Heart right ventricle (tissue), 16 donors: ENCODE results near the gene RALGPS1. TPM values are rescaled to one million over a fixed set of nuclear protein-coding genes. Genes with fewer than 3 reads are reported as not detected.

Experiments used
- ATAC-seq, 8 donors: fragments of 200-7000 bp; cut with Tn5 transposase; one replicate each; pipeline ENCODE4 v1.9.1; 2020; ENCODE audit warnings: mild to moderate bottlenecking in 8 of 8, moderate library complexity in 8 of 8, moderate number of reproducible peaks in 1 of 8
- DNase-seq, 2 donors: peaks; one replicate each; pipeline ENCODE4 v3.0.0-alpha.2; 2020
- H3K27ac ChIP-seq, 10 donors: fragments of 200-600 bp; sonication (generic) in 2 of 10; one replicate each; pipeline versions ENCODE4 v1.5.0 to v1.8.0; 2020 to 2022; ENCODE audit warnings: mild to moderate bottlenecking in 3 of 10
- H3K27me3 ChIP-seq, 7 donors: fragments of 200-600 bp; one replicate each; pipeline ENCODE4 v1.8.0; 2021 to 2022; ENCODE audit warnings: mild to moderate bottlenecking in 2 of 7
- H3K36me3 ChIP-seq, 9 donors: fragments of 200-600 bp; sonication (generic) in 1 of 9; one replicate each; pipeline versions ENCODE4 v1.5.0 to v1.8.0; 2020 to 2022; ENCODE audit warnings: mild to moderate bottlenecking in 2 of 9
- H3K4me1 ChIP-seq, 9 donors: fragments of 200-600 bp; sonication (generic) in 1 of 9; one replicate each; pipeline versions ENCODE4 v1.5.0 to v1.8.0; 2020 to 2022; ENCODE audit warnings: mild to moderate bottlenecking in 4 of 9
- H3K4me3 ChIP-seq, 10 donors: fragments of 200-600 bp; sonication (generic) in 2 of 10; one replicate each; pipeline versions ENCODE4 v1.5.0 to v1.8.0; 2020 to 2022; ENCODE audit warnings: mild to moderate bottlenecking in 7 of 10, moderate library complexity in 2 of 10
- H3K9me3 ChIP-seq, 11 donors: fragments of 200-600 bp in 10 of 11; sonication (generic) in 2 of 11; one replicate each; pipeline versions ENCODE4 v1.5.0 to v1.8.0; 2013 to 2022; ENCODE audit warnings: mild to moderate bottlenecking in 2 of 11, control low read depth in 1 of 11, moderate library complexity in 1 of 11
- CTCF ChIP-seq, 9 donors: fragments of 200-600 bp; sonication (generic) in 2 of 9; IDR thresholded peaks; one replicate each; pipeline versions ENCODE4 v1.5.0 to v1.8.0; 2021 to 2022; ENCODE audit warnings: antibody characterized with exemption in 9 of 9, mild to moderate bottlenecking in 5 of 9, moderate library complexity in 1 of 9
- WGBS, 2 donors: extraction: QIAGEN DNeasy Blood & Tissue Kit; methylation state at CpG; one replicate each; pipeline ENCODE4 v1.1.7; 2013; ENCODE audit warnings: inconsistent platforms in 1 of 2; 5-methylcytosine and 5-hydroxymethylcytosine counted together
- intact Hi-C, 10 donors: fragments of 100-400 bp; cut with DNase I; formaldehyde crosslinking; loops; one replicate each; pipeline versions ENCODE4 v1.11.1 to v1.14.2; 2022
- polyA plus RNA-seq, 2 donors: library from polyadenylated mRNA; stranded (reverse); fragments of 200-250 nt; gene quantifications; one replicate each; pipeline ENCODE4 v1.2.3, GENCODE V29; 2013
- total RNA-seq, 10 donors: library from RNA; stranded (reverse); fragmentation: NEBNext Ultra II Directional in 3 of 10; extraction: Animal tissue kit (Norgen Biotek cat#: 25700) in 3 of 10; gene quantifications; one replicate each; pipeline versions ENCODE4 v1.2.1 to v1.2.4, GENCODE V29; 2021 to 2023
- donor health status: Arrhythmogenic right ventricular cardiomyopathy.
- donor health status: ischemic (EF 13 %, LVEDD 7.1; RV severe dilation, severe dysfunction).
- donor health status: healthy with polysubstance abuse.
- donor health status: DM: no; HTN: yes; CAD: no.
- donor health status: DM: no; HTN: no; CAD: no.
- donor health status: ischemic (EF 25% LVEDD 6.9; RV normal size, moderate dysfunction).
- donor health status: ischemic (EF 25% LVEDD 5.7; RV mildly dilated, moderate dysfunction).
- donor health status: healthy.
- donor health status: DM: yes; HTN: yes; CAD: no.
- donor health status: Ischemic cardiomyopathy.
- donor health status: ischemic (EF 35%, LVEDD 5.7; RV mildly dilated, moderate dysfunction).
- donor health status: nonischemic (EF 11% LVEDD 7.7; RV severe dilation, severe dysfunction).
- donor health status: DM: yes; HTN: yes; CAD: no.
- donor health status: PGD.
- donor health status: ischemic (EF 29% LVEDD 5.4; RV normal size, mild dysfunction).
- donor health status: nonischemic (EF 23%, LVEDD 6.1; RV moderate dilation, normal function).

Gene RALGPS1
- total and polyA plus RNA-seq, 12 donors = 4.2 to 25.0 (median 16.8) TPM

DNA sequence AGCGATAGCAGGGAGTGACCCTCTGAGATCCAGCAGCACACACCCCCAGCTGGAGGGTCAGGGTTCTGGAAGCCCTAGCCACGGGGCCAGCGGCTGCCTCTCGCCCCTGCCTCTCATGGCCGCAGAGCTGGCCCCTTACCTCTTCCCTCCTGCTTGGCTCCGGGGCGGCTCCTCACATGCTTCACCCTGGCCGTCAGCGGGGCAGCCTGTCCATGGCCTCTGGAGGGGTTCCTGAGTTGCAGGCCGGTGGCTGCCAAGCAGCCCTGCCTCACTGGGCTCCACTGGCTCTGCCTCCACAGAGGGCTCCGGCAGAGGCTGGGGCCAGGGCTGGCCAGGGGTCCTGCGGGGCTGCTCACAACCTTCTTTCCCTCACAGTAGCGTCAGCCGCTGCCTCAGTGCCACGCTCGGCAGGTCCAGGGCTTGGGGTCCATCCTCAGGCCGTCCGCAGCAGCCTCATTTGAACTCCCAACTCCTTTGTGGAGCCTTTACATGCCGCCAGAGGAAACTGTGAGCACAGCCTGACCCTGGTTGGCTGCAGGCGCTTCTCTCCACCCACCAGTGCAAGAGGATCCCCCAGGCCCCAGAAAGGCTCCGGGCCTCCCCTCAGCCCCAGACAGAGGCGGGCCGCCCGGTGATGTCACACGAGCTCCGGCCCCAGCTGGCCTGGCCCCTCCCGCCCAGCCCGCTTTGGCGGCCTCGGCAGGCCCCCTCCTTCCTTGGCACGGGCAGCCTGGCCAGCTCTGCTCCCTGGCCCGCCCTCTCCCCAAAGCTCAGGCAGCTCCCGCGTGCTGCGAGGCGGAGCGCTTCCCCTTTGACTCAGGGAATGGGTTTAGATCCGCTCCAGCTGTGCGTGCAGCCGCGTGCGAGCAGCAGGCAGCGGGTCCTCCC is 207.8 kb downstream of the RALGPS1 start, which contains the start of gene ANGPTL2:
ANGPTL2 (minus strand) TSS at position 460 of the 888 bp plus-strand sequence. CDS start 13,904 bp downstream, outside the sequence.
- Histone ChIP-seq H3K9me3 (no peaks in the 10 kb centered on the region), H3K4me3 (peak within 1 kb of the TSS; percentile 50 to 94 (median 76)), H3K36me3 (peaks cover 0 to 28% (median 0%) of the 10 kb centered on the region in 9 donors), H3K27ac (peak within 1 kb of the TSS; percentile 26 to 98 (median 90)), H3K4me1 (peaks cover 9 to 69% (median 46%) of the 10 kb centered on the region in 9 donors), H3K27me3 (peaks cover 0 to 29% (median 0%) of the 10 kb centered on the region in 7 donors)
- intact Hi-C loops = loop anchor here in 5 of 10 donors (5.0 to 10.0 kb wide), 6 partner anchors 45 to 158 kb away; no protein-coding TSS in a partner anchor
- WGBS, 2 donors = 2 to 3% methylated on average over 43 of the region's 43 CpGs
- DNase-seq (peak; percentile 93), ATAC-seq (peak; percentile 93 to 95 (median 94))
- TF ChIP-seq CTCF (IDR thresholded peaks at IDR 0.05) = no peak

GRCh38 chr9:127123064-127123890 is 208.7 kb downstream of the RALGPS1 start:
- H3K4me1 ChIP-seq = peaks cover 9 to 63% (median 39%) of the 10 kb centered on the region in 9 donors
- 31% methylated on average over 16 of the region's 16 CpGs for WGBS, 2 donors

DNA sequence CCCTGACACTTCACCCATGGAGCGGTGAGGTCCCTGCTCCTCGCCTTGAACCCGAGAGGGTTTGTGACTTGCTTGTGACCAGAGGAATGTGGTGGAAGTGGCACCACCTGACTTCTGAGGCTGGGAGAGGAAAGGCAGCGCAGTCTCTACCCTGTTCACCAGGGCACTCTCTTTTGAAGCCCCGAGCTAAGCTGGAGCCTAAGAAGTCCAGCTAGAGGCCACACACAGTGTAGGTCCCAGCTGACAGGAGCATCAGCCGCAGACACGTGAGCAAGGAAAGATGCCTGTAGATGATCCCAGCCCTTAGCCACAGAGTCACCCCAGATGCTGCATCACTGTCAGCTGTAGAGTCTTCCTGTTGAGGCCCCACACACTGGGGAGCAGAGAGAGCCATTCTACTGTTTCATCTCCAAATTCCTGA is 209.5 kb downstream of the RALGPS1 start:
- no peak for ATAC-seq
- Histone ChIP-seq H3K36me3 (peaks cover 0 to 13% (median 0%) of the 10 kb centered on the region in 9 donors), H3K27ac (peak overlapping the region in 1 of 10 donors; percentile 95), H3K4me3 (no peak overlapping the region), H3K4me1 (peaks cover 9 to 63% (median 39%) of the 10 kb centered on the region in 9 donors), H3K27me3 (peaks cover 0 to 29% (median 0%) of the 10 kb centered on the region in 7 donors), H3K9me3 (no peaks in the 10 kb centered on the region)
- intact Hi-C loops = loop anchor here in 5 of 10 donors (5.0 to 10.0 kb wide), 6 partner anchors 47 to 159 kb away; no protein-coding TSS in a partner anchor
- no peak for TF ChIP-seq CTCF (IDR thresholded peaks at IDR 0.05)
- no peak for DNase-seq
- 95 to 96% methylated on average over 7 of the region's 7 CpGs for WGBS, 2 donors

More at GRCh38 chr9:127123064-127123890, 208.7 kb downstream of the RALGPS1 start:
- H3K4me3 ChIP-seq = peak overlapping the region in 9 of 10 donors; percentile 50 to 94 (median 77)
- H3K27ac ChIP-seq = peak overlapping the region; percentile 26 to 98 (median 90)
- peaks cover 0 to 29% (median 0%) of the 10 kb centered on the region in 7 donors for H3K27me3 ChIP-seq
- peaks cover 0 to 21% (median 0%) of the 10 kb centered on the region in 9 donors for H3K36me3 ChIP-seq
- H3K9me3 ChIP-seq = no peaks in the 10 kb centered on the region
- intact Hi-C loops = loop anchor here in 5 of 10 donors (5.0 to 10.0 kb wide), 6 partner anchors 46 to 158 kb away; no protein-coding TSS in a partner anchor
- no peak for TF ChIP-seq CTCF (IDR thresholded peaks at IDR 0.05)
- no peak for ATAC-seq
- DNase-seq = no peak
